Esophagus muscularis mucosa (tissue), 4 donors: ENCODE results near the gene UCP2. TPM values are rescaled to one million over a fixed set of nuclear protein-coding genes. Genes with fewer than 3 reads are reported as not detected.

ENCODE experiments used
- DNase-seq: peaks from one replicate; pipeline ENCODE4 v3.0.0-alpha.2; 2017; ENCODE audit errors: extremely low spot score
- H3K27ac ChIP-seq, 4 donors: fragments of 200-600 bp; sonication (generic); replicated peaks in 1 of 4; 1 replicate in 3 of 4; 2 replicates in 1 of 4; pipeline ENCODE4 v1.5.1; 2016 to 2019; ENCODE audit warnings: mild to moderate bottlenecking in 1 of 4
- H3K27me3 ChIP-seq, 4 donors: fragments of 200-600 bp; sonication (generic); one replicate each; pipeline versions ENCODE4 v1.5.1 to v1.6.0; 2016 to 2019
- H3K36me3 ChIP-seq, 4 donors: fragments of 200-600 bp; sonication (generic); one replicate each; pipeline ENCODE4 v1.5.1; 2016 to 2019
- H3K4me1 ChIP-seq, 4 donors: fragments of 200-600 bp; sonication (generic); one replicate each; pipeline ENCODE4 v1.5.1; 2016 to 2019
- H3K4me3 ChIP-seq, 4 donors: fragments of 200-600 bp; sonication (generic); 1 replicate in 2 of 4; 2 replicates in 2 of 4; pipeline ENCODE4 v1.5.1; 2016 to 2019; ENCODE audit warnings: mild to moderate bottlenecking in 4 of 4, moderate library complexity in 1 of 4
- H3K9me3 ChIP-seq, 4 donors: fragments of 200-600 bp; sonication (generic); 1 replicate in 3 of 4; 2 replicates in 1 of 4; pipeline ENCODE4 v1.5.1; 2016 to 2019
- CTCF ChIP-seq, 3 experiments: fragments of 200-600 bp in 2 of 3; fragments of 450-650 bp in 1 of 3; sonication (generic) in 2 of 3; IDR thresholded peaks; one replicate each; pipeline ENCODE4 v1.5.1; 2017 to 2019; ENCODE audit warnings: antibody characterized with exemption in 3 of 3, mild to moderate bottlenecking in 2 of 3, moderate library complexity in 1 of 3
- EP300 ChIP-seq: sonication (generic); formaldehyde crosslinking; IDR thresholded peaks from one replicate; pipeline ENCODE4 v1.6.1; 2017; ENCODE audit warnings: antibody characterized with exemption
- POLR2A ChIP-seq: fragments of 450-650 bp; IDR thresholded peaks from one replicate; pipeline ENCODE4 v1.6.1; 2017; ENCODE audit warnings: antibody characterized with exemption, moderate library complexity, mild to moderate bottlenecking, low read depth
- POLR2AphosphoS5 ChIP-seq, 2 donors: sonication (generic); formaldehyde crosslinking; IDR thresholded peaks; one replicate each; pipeline ENCODE4 v1.6.1; 2017; ENCODE audit warnings: antibody characterized with exemption in 2 of 2
- WGBS: methylation state at CpG from one replicate; pipeline ENCODE4 v1.1.5; 2018; 5-methylcytosine and 5-hydroxymethylcytosine counted together
- intact Hi-C: fragments of 100-400 bp; cut with DNase I; formaldehyde crosslinking; loops from one replicate; pipeline ENCODE4 v1.15.1; 2023
- total RNA-seq, 4 donors: library from RNA; depleted of rRNA; stranded (reverse); fragments of >200 nt; gene quantifications; one replicate each; pipeline versions ENCODE4 v1.1.0 to v1.2.1, GENCODE V29; 2016

The UCP2 gene
- total RNA-seq, 4 donors from 2014 or later, result 22.4 to 43.6 (median 30.9) TPM

GRCh38 chr11:73945396-73945795, 37.2 kb downstream of the UCP2 start:
- 72% methylated on average over 4 of the region's 4 CpGs for WGBS
- H3K36me3 ChIP-seq, result no peaks in the 10 kb centered on the region
- intact Hi-C loops, result no loop called here
- H3K4me1 ChIP-seq, result no peaks in the 10 kb centered on the region
- H3K27me3 ChIP-seq, result no peaks in the 10 kb centered on the region
- no peak overlapping the region for H3K27ac ChIP-seq
- DNase-seq, result no peak
- no peak overlapping the region for H3K4me3 ChIP-seq
- TF ChIP-seq POLR2AphosphoS5 (IDR thresholded peaks at IDR 0.05) (no peak), CTCF (IDR thresholded peaks at IDR 0.05) (no peak), POLR2A (no peak), EP300 (no peak)
- H3K9me3 ChIP-seq, result no peaks in the 10 kb centered on the region

- H3K36me3 ChIP-seq, result no peaks in the 10 kb centered on the region
- intact Hi-C loops, result no loop called here
- H3K27me3 ChIP-seq, result no peaks in the 10 kb centered on the region
- no peak overlapping the region for H3K27ac ChIP-seq
- DNase-seq, result no peak
- H3K9me3 ChIP-seq, result no peaks in the 10 kb centered on the region
- TF ChIP-seq EP300, result no peak
- no peak for TF ChIP-seq POLR2AphosphoS5 (IDR thresholded peaks at IDR 0.05)
- TF ChIP-seq POLR2A, result no peak
- TF ChIP-seq CTCF (IDR thresholded peaks at IDR 0.05), result no peak
- H3K4me1 ChIP-seq, result no peaks in the 10 kb centered on the region
- 80% methylated on average over 10 of the region's 10 CpGs for WGBS
- H3K4me3 ChIP-seq, result no peak overlapping the region
These were observed 37.7 kb downstream of the UCP2 start for GRCh38 chr11:73944901-73945300.

GRCh38 chr11:73944085-73944484, 38.6 kb downstream of the UCP2 start:
- Histone ChIP-seq H3K4me1 (no peaks in the 10 kb centered on the region), H3K27me3 (no peaks in the 10 kb centered on the region), H3K36me3 (no peaks in the 10 kb centered on the region), H3K9me3 (no peaks in the 10 kb centered on the region), H3K4me3 (no peak overlapping the region), H3K27ac (no peak overlapping the region)
- WGBS, result 81% methylated on average over 6 of the region's 6 CpGs
- TF ChIP-seq POLR2A (no peak), CTCF (IDR thresholded peaks at IDR 0.05) (no peak), POLR2AphosphoS5 (IDR thresholded peaks at IDR 0.05) (no peak), EP300 (no peak)
- DNase-seq, result no peak
- intact Hi-C loops, result no loop called here

- H3K4me1 ChIP-seq, result no peaks in the 10 kb centered on the region
- no peaks in the 10 kb centered on the region for H3K27me3 ChIP-seq
- no peak for DNase-seq
- no peak overlapping the region for H3K27ac ChIP-seq
- no peaks in the 10 kb centered on the region for H3K36me3 ChIP-seq
- no peak for TF ChIP-seq POLR2A
- TF ChIP-seq CTCF (IDR thresholded peaks at IDR 0.05), result no peak
- TF ChIP-seq POLR2AphosphoS5 (IDR thresholded peaks at IDR 0.05), result no peak
- no peak for TF ChIP-seq EP300
- no peak overlapping the region for H3K4me3 ChIP-seq
- intact Hi-C loops, result no loop called here
- H3K9me3 ChIP-seq, result no peaks in the 10 kb centered on the region
- WGBS, result 64% methylated on average over 1 of the region's 1 CpG
These were observed 40.6 kb downstream of the UCP2 start for GRCh38 chr11:73942010-73942409.

GRCh38 chr11:73940801-73941570, 41.7 kb downstream of the UCP2 start:
- no peaks in the 10 kb centered on the region for H3K27me3 ChIP-seq
- no peak overlapping the region for H3K27ac ChIP-seq
- no peak for DNase-seq
- H3K36me3 ChIP-seq, result no peaks in the 10 kb centered on the region
- H3K9me3 ChIP-seq, result no peaks in the 10 kb centered on the region
- no peak overlapping the region for H3K4me3 ChIP-seq
- 93% methylated on average over 9 of the region's 9 CpGs for WGBS
- TF ChIP-seq EP300, result no peak
- no peak for TF ChIP-seq POLR2AphosphoS5 (IDR thresholded peaks at IDR 0.05)
- no peak for TF ChIP-seq POLR2A
- TF ChIP-seq CTCF (IDR thresholded peaks at IDR 0.05), result no peak
- intact Hi-C loops, result no loop called here
- H3K4me1 ChIP-seq, result no peaks in the 10 kb centered on the region
